ENCODE results near the gene ITGA6.

- no peak for TF ChIP-seq CTCF (IDR thresholded peaks at IDR 0.05; ENCODE audit: insufficient read depth, low read depth, low read length)
- no peak for TF ChIP-seq EZH2 (IDR thresholded peaks at IDR 0.05; ENCODE audit: insufficient read depth, low read length)
These were observed 4.2 kb upstream of the ITGA6 start for GRCh38 chr2:172423160-172423559.

All from astrocyte (in vitro differentiated cells and primary cell).